Mesodermal cell (in vitro differentiated cells): ENCODE data around the gene IL1RAPL2.
"Not testable (repeated sequence)": the region's sequence is repeated elsewhere in the genome, so short reads cannot be mapped to it uniquely, and the experiment has no call there.

Experiments used
- H3K27ac ChIP-seq: 2 replicates; pipeline ENCODE4 v1.7.0; 2013; ENCODE audit warnings: mild to moderate bottlenecking, low read depth, low read length, moderate library complexity; ENCODE audit not compliant: severe bottlenecking
- H3K36me3 ChIP-seq: 2 replicates; pipeline ENCODE4 v1.7.1; 2013; ENCODE audit warnings: mild to moderate bottlenecking, low read length, moderate library complexity; ENCODE audit not compliant: control insufficient read depth, insufficient read depth
- H3K4me1 ChIP-seq: one replicate; pipeline ENCODE4 v1.7.1; 2013; ENCODE audit warnings: mild to moderate bottlenecking, low read length; ENCODE audit not compliant: insufficient read depth, control insufficient read depth, poor library complexity, severe bottlenecking
- H3K4me3 ChIP-seq: 2 replicates; pipeline ENCODE4 v1.7.0; 2013; ENCODE audit warnings: low read length, control low read depth, mild to moderate bottlenecking; ENCODE audit not compliant: insufficient read depth, poor library complexity, severe bottlenecking; ENCODE audit errors: extremely low read depth
- H3K9me3 ChIP-seq: 2 replicates; pipeline ENCODE4 v1.7.1; 2013; ENCODE audit warnings: mild to moderate bottlenecking, low read length, moderate library complexity; ENCODE audit not compliant: control insufficient read depth
- WGBS, 2 experiments: methylation state at CpG; one replicate each; pipeline ENCODE4 v1.1.5; 2013; ENCODE audit warnings: missing lambda C conversion rate in 2 of 2; ENCODE audit not compliant: insufficient coverage in 2 of 2; 5-methylcytosine and 5-hydroxymethylcytosine counted together

Gene IL1RAPL2

DNA sequence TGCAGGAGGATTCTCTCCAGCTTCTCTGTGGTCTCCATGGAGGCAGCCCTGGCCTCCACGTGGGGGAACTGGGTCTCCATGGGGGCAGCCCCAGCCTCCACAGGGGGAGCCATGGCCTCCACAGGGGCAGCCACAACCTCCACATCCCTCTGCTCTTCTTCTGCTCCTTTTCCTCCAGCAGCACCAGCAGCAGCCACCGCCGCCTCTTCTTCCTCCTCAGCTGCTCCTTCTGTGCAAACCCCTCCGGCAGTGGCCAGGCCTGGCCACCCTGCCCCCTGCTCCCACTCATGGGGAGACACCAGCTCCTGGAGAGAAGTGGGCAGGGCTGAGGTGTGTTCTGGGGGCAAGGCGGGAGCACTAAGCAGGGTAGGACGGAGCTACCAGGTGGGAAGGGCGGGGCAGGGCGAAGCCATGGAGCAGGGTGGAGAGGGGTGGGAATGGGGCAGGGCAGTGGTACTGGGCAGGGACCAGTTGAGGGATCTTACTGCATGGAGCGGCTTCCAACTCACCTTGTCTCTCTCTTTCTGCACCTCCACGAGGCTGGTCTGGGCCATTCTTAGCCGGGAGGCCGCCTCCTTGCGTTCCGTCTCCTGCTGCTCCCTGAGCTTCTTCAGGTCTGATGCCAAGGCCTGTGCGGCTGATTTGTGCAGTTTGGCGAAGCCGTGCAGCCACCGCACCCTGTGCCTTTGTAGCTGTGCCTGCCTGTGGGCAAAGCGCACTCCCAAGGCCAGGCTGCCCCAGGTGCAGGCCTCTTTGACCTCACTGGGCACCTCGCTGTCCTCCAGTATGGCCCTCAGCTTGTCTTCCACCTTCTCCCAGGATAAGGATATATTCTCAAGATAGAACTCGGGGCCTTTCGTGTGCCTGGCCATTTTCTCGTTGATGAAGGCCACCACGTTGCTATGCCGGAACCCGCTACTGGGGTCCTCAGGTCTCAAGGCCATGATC, 653.7 kb downstream of the IL1RAPL2 start:
- H3K4me1 ChIP-seq: no peaks in the 10 kb centered on the region
- no peak overlapping the region for H3K27ac ChIP-seq
- no peaks in the 10 kb centered on the region for H3K36me3 ChIP-seq
- 88 to 94% methylated on average over 9 to 11 of the region's 26 CpGs for WGBS, 2 experiments
- no peak overlapping the region for H3K4me3 ChIP-seq
- no peaks in the 10 kb centered on the region for H3K9me3 ChIP-seq

DNA sequence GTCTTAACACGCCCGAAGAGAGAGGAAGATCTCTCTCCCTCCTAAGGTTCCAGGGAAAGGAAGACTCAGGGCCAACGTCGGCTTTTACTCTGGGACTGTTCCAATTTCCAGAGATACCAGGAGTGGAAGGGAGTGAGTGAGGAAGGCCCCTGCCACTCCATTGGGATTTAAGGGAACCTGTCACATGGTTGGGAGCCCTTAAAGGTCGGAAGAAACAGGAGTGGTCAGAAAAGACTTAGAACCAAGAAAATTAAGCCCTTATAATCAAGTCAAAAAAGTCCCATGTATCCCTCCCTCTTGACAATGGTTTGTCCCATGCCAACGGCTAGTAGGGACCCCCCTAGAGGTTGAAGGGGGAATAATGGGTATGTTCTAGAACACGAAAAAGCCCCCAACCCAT, 654.6 kb downstream of the IL1RAPL2 start, which contains the start of gene TEX13A:
Gene TEX13A, minus strand, starts transcription at position 59 of the 400 bp plus-strand sequence. CDS start 297 bp downstream, outside the sequence.
- WGBS, 2 experiments: no CpG with 5 or more reads among the region's 7 CpGs
- Histone ChIP-seq H3K4me3 (no peak within 1 kb of the TSS), H3K27ac (no peak within 1 kb of the TSS), H3K4me1 (no peaks in the 10 kb centered on the region), H3K36me3 (no peaks in the 10 kb centered on the region), H3K9me3 (no peaks in the 10 kb centered on the region)

DNA sequence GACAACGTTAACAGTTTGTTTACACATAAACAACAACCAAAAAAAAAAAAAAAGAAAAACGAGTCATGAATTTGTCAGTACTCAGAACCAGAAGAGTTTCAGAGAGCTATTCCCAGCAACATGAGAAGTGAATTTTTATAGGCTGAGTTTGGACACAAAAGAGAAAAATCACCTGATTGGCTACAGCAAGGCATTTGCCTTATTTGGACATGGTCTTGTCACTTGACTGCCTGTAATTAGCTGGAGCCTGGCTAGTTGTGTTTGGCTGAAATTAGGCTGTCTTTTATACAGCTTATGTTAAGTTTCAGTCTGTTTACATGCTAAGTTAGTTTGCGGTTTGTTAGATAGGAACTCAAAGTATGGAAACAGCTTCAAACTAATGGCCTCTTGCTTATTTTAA, 655.4 kb downstream of the IL1RAPL2 start:
- Histone ChIP-seq H3K4me3 (no peak overlapping the region), H3K4me1 (no peaks in the 10 kb centered on the region), H3K36me3 (no peaks in the 10 kb centered on the region), H3K27ac (no peak overlapping the region), H3K9me3 (no peaks in the 10 kb centered on the region)
- WGBS, 2 experiments: no CpG with 5 or more reads among the region's 3 CpGs

DNA sequence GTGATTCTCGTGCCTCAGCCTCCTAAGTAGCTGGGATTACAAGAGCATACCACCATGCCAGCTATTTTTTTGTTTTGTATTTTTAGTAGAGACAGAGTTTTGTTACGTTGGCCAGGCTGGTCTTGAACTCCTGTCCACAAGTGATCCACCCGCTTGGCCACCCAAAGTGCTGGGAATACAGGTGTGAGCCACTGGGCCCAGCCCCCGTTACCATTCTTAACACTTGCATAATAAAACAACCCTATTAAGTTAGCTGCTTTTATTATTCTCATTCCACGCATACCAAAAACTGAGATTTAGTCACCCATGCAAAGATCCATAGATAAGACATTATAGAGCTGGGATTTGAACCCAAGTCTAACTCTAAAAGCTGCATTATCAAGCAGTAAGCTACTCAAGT, 660.5 kb downstream of the IL1RAPL2 start:
- H3K4me1 ChIP-seq: no peaks in the 10 kb centered on the region
- no peak overlapping the region for H3K4me3 ChIP-seq
- H3K9me3 ChIP-seq: no peaks in the 10 kb centered on the region
- no peak overlapping the region for H3K27ac ChIP-seq
- WGBS, 2 experiments: 83% methylated on average over 1 of the region's 5 CpGs; no CpG with 5 or more reads in 1 of the 2 experiments
- H3K36me3 ChIP-seq: no peaks in the 10 kb centered on the region

GRCh38 chrX:105228602-105229001, 662.6 kb downstream of the IL1RAPL2 start:
- no CpG with 5 or more reads among the region's 2 CpGs for WGBS, 2 experiments
- no peak overlapping the region for H3K27ac ChIP-seq
- no peaks in the 10 kb centered on the region for H3K9me3 ChIP-seq
- H3K4me3 ChIP-seq: no peak overlapping the region
- no peaks in the 10 kb centered on the region for H3K4me1 ChIP-seq
- H3K36me3 ChIP-seq: no peaks in the 10 kb centered on the region

- Histone ChIP-seq H3K27ac (no peak overlapping the region), H3K9me3 (no peaks in the 10 kb centered on the region), H3K4me3 (no peak overlapping the region), H3K4me1 (no peaks in the 10 kb centered on the region), H3K36me3 (no peaks in the 10 kb centered on the region)
- WGBS, 2 experiments: 100% methylated on average over 1 of the region's 3 CpGs
These were observed 663.1 kb downstream of the IL1RAPL2 start for GRCh38 chrX:105229146-105229545.

GRCh38 chrX:105237407-105237806, 671.4 kb downstream of the IL1RAPL2 start:
- not testable (repeated sequence) for H3K9me3 ChIP-seq, H3K4me3 ChIP-seq, H3K27ac ChIP-seq, H3K36me3 ChIP-seq, H3K4me1 ChIP-seq
- WGBS, 2 experiments: 60% methylated on average over 1 of the region's 3 CpGs; no CpG with 5 or more reads in 1 of the 2 experiments

- Histone ChIP-seq H3K9me3 (no peaks in the 10 kb centered on the region), H3K36me3 (no peaks in the 10 kb centered on the region), H3K4me1 (no peaks in the 10 kb centered on the region), H3K4me3 (no peak overlapping the region), H3K27ac (no peak overlapping the region)
- WGBS, 2 experiments: no CpG with 5 or more reads among the region's 2 CpGs
These were observed 675.1 kb downstream of the IL1RAPL2 start for GRCh38 chrX:105241056-105241455.

DNA sequence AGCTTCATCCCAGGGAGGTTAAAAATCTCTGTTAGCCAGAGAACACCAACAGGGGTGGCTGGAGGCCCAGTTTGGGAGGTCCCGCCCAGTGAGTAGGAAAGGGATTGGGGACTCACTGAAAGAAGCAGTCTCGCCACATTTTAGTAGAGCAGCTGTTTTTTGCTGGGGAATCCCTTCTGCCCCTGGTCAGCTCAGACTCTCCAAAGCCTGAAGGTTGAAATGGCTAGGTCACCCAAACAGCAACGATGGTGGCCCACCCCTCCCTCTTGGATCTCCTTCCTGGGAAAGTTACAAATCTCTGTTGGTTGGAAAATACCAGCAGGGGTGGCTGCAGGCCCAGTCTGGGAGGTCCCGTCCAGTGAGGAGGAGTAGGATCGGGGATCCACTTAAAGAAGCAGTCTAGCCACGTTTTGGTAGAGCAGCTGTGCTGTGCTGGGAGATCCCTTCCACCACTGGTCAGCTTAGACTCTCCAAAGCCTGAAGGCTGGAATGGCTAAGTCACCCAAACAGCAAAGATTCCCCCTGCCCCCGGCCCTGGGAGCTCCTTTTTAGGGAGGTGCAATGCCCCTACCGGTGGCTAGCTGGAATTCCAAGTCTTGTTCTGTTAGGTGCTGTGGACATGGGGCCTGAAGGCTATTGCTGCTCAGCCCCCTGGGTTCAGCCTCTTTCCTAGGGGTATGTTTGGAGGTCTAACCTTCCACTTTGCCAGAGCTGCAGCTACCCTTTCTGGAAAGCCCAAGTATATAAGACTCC, 694.5 kb downstream of the IL1RAPL2 start:
- H3K4me3 ChIP-seq: no peak overlapping the region
- WGBS, 2 experiments: 100% methylated on average over 1 of the region's 8 CpGs; no CpG with 5 or more reads in 1 of the 2 experiments

DNA sequence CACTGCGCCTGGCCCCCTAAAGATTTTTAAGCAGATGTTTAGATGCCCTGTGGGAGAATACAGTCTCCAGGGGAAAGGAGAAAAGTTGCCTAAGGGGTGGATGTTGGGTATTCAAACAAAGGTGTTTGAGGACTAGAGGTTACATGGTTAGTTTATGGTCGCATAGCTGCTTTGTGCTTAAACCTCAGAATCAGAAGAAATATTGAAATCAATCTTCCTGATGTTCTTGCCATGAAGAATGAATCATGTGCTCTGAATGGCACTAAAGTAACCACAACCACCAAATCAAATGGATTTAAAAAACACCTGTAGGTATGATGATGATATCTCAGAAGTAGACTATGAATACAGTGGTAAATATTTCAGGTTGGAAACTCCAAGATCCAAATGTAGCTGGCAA, 697.2 kb downstream of the IL1RAPL2 start:
- H3K9me3 ChIP-seq: no peaks in the 10 kb centered on the region
- no CpG with 5 or more reads among the region's 2 CpGs for WGBS, 2 experiments
- no peak overlapping the region for H3K27ac ChIP-seq
- H3K4me1 ChIP-seq: no peaks in the 10 kb centered on the region
- H3K4me3 ChIP-seq: no peak overlapping the region
- no peaks in the 10 kb centered on the region for H3K36me3 ChIP-seq

More for the DNA sequence above, 694.5 kb downstream of the IL1RAPL2 start:
- no peaks in the 10 kb centered on the region for H3K9me3 ChIP-seq
- no peaks in the 10 kb centered on the region for H3K4me1 ChIP-seq
- H3K36me3 ChIP-seq: no peaks in the 10 kb centered on the region
- no peak overlapping the region for H3K27ac ChIP-seq
